MV-4-11 (cell line): ENCODE measurements around the gene TGFBR1.
"Not testable (repeated sequence)": the region's sequence is repeated elsewhere in the genome, so short reads cannot be mapped to it uniquely, and the experiment has no call there.

Experiments
- DNase-seq: peaks from one replicate; lab custom pipeline; 2025; lab: John Stamatoyannopoulos, UW

Gene TGFBR1

DNA sequence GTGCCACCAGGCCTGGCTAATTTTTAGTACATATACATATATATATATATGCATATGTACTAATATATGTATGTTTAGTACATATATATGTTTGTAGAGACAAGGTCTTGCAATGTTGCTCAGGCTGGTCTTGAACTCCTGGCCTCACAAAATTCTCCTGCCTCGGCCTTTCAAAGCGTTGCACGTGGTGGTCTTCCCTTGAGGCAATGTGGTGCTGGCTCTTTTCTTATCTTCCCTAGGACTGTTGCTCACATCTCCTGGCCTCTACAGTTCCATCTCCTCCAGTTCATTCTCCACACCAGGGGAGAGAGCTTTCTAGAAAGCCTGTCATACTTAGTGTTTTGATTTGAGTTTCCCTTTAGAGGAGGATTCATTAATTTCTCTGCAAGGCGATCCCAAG, 28.9 kb upstream of the TGFBR1 start:
- DNase-seq: no peak

DNA sequence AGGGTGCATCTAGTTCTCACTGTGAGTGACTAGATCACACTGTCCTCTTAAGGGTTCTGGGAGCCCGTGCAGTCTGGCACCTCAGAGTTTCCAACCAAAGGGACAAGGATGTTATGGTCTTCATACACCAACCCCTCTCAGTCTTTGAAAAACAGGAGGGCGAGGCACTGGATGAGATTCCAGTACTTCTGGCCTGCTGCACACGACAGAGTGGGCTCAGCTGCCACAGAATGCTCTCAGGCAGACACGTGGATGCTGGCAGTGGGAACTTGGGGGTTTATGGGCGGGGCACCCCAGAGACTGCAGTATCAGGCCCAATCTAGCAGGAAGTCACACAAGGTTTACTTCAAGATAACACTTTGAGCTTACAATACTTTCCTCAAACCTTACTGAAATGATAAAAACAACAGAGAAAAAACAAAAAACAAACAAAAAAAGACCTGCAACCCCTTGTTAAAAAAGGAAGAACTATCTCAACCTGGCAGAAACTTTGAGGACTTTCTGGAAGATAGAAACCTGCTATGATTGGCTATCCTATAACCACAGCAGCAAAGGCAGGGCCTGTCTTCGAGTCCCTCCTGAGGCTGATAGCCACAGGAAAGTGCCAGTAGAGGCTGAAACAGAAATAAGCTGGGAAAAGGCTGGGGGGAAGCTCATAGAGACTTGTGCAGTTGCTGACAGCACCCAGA, 28.3 kb upstream of the TGFBR1 start:
- peak; percentile 34 for DNase-seq

DNA sequence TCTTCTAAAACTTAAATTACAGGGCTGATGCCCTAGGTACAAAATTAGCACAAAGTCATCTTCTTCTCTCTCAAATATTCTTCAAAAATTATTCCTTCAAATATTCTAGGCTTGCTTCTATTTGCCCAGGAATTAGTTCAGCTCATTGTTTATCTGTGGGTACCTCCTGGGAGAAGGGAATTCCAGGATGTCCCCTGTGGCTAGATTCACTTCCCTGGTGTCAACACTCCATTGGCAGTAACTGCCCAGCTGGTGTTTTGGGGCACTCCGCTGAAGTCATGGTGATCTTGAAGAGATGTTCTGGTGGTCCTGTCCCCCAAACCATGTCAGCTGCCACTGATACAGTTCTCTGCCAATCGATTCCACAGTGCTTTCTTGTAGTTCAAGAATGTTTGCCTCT, 26.2 kb upstream of the TGFBR1 start:
- no peak for DNase-seq

DNA sequence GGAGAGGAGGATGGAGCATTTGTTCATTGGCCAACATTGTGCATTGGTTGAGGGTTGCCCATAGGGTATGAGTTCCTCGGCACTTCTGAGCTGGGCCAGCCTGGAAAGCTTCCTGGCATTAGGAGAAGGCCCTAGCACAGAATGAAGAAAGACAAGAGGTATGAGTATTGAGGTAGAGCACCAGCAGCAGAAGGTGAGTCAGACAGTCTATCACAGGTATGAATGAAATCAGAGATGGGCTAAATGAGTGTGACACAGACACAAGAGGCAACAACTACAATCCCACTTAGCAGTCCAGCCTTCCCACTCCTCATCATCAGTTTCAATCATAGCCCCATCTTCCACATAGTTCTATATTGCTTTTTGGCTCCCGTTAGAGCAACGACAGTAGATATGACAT, 25.4 kb upstream of the TGFBR1 start:
- DNase-seq: no peak

DNA sequence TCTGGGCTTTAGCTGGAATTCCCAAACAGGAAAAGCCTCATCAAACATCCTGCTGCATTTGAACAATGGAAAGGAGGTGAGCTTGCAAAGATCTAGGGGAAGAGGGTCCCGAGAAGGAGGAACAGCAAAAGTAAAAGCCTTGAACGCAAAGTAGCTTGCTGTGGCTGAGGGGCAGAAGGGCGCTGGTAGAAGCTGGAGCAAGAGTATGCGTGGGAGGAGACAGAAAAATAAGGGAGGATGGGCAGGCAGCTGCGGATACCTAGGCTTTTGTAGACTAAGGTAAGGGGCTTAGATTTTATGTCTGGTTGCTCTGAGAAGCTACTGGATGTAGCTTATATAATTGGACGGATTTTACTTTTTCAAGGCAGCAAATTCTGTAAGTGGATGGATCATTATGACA, 21.9 kb upstream of the TGFBR1 start:
- no peak for DNase-seq

DNA sequence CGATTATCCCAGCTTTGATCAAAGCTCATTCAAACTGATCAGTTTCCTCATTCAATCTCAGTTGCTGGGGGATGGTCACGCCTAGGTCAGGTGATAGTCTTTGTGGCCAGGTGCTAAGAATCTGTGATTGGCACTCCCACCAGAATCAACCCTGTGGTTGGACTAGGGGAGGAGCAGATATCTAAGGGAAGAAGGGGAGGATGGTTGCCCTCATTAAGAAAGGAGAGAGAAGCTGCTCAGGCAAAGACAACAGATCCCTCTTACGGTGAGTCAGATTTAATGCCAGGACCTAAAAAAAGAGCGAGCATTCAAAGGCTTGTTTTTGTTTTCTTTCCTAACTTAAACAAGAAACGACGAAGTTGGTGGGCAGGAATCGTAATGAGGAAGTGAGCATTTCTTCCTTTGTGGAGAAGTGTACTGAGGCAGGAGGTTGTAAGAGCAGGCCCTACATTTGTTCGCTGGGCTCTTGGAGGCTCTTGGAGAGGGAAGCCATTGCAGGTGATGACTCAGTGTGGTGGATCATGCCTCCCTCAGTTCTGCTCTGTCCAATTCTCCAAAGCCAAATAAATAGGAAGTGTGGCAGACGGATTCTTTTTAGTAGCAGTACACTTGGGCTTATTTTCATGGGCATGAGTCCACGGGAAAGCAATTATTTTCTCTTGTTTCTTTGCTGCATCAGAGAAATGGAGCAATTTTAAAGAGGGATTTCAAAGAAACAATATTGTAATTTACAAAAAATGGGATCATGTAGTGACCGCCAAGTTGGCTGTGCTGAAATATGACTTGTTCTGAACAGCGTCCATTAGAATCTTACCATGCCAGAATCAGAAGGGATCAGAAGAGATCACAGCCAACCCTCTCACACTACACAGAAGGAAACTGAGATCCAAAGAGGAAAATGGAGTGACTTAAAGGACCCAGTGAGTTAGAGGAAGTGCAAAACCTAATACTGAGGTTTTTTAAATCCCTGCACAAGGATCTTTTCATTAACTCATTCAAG, 18.7 kb upstream of the TGFBR1 start:
- DNase-seq: peak; percentile 95

DNA sequence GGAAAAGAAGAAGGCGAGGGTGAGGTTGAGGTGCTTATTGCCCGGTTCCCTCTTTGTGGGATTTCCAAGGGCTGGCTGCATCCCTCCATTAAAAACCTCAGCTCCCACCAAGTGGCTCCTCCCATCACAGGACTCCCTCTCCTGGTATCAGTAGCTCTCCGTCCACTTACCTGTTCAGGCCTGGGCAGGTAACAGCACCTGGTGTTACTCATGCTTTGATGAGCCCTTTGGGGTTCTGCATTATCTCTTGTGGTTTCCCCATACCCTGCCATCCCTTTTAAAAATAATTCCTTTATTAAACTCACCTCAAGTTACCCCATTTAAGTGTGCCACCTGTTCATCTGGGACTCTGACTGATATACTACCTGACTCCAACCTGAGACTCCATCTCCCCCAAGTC, 17.5 kb upstream of the TGFBR1 start:
- DNase-seq: no peak

DNA sequence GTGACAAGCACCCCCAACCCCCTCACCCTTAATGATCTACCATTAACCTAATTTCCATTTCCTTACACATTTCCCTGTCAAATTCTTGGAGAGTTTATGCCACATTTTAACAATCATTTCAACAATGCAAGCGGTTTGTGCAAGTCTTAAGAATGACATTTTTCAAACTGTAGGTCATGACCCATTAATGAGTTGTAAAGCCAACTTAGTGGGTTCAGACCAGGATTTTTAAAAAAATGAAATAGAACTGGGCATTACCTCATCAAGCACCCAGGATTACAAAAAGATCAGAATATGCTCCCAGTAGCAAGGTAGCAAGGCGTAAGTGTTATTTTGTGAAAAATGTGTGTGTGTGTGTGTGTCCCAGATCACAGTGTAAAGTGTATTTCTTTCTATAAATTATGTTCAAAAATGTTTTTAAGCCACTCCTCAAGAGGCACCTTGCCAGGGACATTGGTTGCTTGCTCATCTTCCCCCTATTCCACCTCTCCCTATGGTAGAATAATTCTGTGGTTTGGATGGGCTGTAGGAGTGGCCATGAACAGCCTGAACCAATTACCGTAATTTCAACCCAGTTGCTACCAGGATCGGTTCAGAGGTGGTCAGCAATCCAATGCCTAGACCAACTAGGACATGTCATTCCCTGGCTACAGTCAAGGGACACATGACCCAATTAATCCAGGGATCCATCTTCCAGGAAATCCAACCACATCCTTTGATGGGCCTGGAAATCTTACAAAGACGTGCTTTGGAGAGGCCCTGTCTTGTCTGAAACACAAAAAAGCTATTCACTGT, 14.4 kb upstream of the TGFBR1 start:
- DNase-seq: no peak

DNA sequence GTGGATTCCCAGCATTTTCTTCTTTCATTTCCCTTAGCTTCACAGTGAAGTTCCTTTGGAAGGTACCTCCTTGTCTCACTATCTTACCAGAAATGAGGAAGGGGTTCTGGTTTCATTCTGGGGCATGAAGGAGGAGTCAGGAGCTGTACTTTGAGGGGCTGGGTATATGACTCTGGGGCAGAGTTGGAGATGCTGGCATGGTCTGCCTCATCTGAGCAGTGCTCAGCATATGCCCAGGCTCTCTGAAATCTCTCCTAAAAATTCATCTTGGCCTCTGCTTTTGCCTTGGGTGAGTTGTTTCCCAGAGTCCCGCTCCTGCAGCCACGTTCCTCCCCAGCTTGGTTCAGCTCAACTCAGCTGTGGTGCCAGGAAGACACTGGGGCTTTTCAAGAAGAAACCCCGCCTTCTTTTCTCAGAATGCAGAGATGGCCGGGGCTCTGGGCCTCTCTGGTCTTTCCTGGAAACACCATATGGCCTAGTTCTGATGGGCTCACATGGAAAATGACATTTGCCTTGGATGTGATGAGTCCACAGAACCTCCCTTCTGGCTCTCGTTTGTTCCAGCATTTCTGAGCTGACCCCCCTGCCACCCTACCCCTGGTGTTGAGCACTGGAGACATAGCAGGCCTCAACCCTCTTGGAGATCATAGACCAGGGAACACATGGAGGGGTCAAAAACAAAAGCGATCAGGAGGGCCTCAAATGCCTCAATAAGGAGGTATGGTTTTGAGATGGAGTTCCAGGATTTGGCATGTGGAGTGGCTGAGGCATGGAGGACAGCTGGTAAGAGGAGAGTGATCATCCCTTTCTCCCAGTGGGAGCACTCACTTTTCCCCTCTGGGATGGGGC, 12.0 kb upstream of the TGFBR1 start:
- peak; percentile 19 for DNase-seq

DNA sequence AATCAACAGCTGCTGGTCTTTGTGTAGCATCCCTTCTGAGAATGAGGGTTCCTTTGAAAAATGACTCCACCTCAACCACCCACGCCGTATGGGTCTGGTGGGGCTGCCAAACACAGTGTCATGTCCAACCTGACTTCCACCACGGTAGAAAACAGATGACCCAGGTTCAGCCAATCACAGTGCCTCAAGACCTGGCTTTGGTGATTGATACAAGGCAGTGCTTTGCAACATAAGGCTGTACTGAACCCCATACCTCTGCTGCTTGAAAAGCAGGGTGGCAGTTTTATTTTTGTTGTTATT, 11.5 kb upstream of the TGFBR1 start:
- DNase-seq: no peak

DNA sequence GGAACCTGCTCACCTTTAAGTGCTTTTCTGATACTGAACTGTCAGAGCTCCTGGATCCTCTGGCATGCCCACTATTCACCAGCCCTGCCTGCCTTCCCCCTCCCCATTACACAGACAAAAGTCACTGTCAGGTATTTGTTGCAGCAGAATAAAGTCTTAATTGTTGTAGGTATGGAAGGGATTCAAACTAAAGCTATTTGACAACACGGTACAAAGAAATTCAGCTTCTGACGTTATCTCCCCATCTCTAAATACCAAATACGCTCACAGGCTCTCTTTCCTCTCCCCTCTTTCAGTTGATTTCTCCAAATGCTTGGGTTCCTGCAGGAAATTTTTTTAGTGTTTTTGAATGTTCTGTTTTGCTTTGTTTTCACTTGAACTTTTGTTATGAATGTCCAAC, 9.3 kb upstream of the TGFBR1 start:
- DNase-seq: no peak

DNA sequence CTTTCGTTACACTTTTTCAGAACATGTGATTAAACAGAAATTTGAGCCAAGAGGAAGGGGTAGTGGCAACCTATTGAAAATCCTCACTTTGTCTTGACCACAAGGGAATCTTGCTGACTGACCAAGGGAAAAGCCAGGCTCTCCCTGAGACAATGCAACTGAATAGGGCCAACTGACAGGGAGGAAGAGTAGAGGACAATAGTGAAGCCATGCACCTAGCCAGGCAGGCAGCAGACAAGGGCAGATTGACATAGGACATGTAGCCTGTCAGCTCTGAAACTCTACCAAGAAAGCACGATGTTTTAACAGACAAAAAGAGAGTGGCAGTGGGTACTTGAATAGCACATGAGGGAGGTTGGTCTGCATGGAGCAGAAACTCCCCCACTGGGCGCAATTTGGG, 8.5 kb upstream of the TGFBR1 start:
- no peak for DNase-seq

DNA sequence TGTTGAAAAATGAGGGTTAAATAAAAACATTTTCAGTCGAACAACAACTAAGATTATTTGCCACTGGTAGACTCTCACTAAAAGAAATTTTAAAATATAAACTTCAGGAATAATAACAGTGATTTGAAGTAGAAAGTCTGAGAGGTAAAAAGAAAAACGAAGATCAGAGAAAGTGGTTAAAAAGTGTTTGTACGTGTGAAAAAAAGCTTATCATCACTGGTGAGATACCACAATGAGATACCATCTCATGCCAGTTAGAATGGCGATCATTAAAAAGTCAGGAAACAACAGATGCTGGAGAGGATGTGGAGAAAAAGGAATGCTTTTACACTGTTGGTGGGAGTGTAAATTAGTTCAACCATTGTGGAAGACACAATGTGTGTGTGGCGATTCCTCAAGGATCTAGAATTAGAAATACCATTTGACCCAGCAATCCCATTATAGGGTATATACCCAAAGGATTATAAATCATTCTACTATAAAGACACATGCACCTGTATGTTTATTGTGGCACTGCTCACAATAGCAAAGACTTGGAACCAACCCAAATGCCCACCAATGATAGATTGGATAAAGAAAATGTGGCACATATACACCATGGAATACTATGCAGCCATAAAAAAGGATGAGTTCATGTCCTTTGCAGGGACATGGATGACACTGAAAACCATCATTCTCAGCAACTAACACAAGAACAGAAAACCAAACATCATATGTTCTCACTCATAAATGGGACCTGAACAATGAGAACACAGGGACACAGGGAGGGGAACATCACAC, 4.9 kb upstream of the TGFBR1 start:
- not testable (repeated sequence) for DNase-seq

DNA sequence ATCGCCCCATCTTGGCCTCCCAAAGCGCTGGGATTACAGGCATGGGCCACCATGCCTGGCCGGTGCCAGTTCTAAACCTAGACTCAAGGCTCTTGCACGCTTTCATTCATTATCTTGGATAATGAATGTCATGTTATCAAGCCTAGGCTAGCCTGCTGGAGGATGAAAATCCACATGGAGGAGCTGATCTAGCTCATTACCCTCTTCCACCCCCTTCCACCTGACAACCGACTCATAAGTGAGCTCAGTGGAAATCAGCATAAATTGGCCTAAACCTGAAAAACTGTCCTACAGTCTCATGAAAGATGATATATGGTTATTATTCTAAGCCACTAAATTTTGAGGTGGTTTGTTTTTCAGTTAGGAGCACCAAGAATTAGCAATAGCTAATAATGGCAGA, 3.6 kb upstream of the TGFBR1 start:
- DNase-seq: no peak

DNA sequence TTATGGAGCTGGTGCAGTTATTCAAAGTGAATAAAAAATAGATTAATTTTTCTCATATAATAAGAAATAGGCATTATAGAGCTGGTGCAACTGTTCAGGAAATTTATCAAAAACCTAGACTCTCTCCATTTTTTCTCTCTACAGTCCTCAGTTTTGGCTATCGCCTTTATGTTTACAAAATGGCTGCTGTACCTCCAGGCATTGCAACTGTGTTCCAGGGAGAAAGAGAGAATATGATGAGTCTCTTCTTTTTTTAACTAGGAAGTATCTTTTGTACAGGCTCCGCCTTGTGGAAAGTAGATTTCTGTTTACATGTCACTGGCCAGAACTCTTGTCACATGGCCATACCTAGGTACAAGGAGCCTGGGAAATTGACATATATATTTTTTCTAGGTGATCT, 3.1 kb upstream of the TGFBR1 start:
- DNase-seq: no peak

DNA sequence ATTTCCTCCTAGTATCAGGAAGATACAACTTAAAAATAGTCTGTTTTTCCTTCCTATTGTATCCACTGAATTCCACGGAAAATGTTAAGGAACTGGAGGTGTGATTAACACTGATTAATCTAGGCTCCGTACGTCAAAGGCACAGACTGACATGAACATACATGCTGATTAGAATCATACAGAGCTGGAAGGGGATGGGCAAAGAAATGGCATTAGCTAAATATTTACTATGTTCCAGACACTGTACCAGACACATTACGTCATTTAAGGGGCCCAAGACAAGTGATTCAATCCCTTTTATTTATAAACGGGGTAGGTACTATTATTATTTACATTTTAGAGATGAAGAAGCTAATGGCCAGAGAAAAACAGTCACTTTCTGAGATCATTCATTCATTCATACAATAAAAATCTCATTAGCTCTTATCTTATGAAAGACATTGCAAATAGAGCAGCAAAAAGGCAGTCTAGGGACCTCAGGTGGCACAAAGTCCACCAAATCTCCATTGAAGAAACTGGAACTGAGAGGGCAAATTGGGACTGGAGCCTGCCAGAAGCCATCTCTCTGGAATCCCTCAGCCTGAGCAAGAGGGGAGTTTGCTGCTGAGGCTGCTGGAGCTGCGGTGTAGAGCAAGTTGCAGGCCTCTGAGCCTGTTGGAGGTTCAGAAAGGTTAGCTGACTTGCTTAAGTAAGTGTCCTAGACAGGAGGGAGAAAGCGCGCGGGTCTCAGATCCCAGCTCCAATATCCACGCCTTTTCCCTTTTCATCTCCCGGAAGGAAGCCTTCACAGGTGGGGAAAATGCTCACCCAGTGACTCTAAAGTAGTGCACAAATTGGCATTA, 1.6 kb upstream of the TGFBR1 start:
- no peak for DNase-seq

DNA sequence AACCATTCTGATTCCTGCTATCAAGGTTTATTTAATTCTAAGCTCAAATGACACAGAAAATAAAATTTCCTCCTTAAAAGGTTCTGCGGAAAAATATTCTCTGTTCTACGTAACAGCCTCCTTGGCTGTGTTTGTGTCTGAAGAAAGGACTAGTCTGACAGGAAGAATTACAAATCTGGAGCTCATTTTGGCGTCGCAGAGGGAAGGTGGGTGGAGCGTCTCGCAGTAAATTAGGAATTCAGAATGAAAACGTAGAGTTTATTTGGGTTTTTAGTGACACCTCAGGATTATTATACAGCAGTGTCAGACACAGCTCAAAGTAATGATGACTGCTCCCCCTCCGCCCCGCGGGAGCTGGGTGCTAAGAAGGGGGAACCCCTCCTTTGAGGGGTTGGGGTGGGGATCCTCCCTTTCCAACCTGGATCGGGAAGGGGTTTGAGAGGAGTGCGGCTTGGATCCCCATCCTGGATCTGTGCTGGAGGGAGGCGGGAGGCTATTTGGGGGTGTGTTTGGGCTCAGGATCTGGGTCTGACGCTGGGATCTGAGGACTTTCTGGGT, 933 bp upstream of the TGFBR1 start:
- no peak for DNase-seq

DNA sequence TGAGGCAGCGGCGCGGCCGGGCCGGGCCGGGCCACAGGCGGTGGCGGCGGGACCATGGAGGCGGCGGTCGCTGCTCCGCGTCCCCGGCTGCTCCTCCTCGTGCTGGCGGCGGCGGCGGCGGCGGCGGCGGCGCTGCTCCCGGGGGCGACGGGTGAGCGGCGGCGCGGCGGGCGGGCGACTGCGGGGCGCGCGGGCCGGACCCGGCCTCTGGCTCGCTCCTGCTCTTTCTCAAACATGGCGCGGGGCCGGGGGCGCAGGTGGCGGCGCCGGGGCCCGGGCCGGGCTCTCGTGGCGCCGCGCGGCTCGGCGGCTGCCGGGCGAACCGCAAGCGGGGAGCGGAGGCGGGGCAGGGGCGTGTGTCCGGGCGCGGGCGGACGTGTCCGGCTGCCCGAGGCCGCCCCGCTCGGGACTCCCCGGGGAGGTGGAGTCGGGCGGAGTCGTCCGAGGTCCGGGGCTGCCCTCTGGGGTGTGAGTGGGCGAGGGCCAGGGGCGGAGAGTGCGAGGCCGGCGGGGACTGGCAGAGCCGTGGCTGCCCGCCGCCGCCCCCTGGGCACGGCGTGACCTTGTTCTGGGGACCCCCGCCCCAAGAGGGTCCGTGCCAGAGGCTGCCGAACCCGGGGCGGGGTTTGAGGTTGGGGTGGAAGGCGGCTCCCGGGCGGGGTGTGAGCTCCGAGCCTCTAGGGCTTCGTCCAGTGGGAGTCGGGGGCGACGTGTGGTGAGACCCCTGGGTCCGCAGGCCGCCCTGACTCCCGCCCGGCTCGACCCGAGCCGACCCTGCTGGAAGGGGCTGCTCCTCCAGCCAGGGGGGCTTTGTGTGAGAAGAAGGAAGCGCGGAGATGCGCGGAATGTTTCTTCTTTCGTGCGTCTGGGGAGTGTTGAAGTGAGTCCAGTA, 485 bp downstream of the TGFBR1 start:
- DNase-seq: peak; percentile 32

DNA sequence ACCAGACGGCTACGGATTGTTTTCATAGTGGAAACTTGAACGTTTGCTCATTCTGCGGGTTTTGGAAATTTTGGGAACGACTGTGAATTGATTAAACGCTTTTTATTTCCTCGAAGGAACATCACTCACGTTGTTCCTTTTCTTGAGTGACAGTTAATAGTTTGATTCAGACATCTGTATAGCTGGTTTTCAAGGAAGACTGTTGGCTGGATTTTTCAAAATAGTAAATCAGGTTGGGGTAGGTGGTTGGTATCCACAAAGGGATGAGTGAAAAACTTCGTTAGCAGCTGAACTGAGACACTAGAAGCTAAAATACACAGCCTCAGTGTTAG, 1.1 kb downstream of the TGFBR1 start:
- no peak for DNase-seq
